Keratinocyte (primary cell): ENCODE data around the gene SERP1.

Source experiments
- CTCF ChIP-seq, 3 experiments: IDR thresholded peaks in 1 of 3; conservative IDR thresholded peaks in 1 of 3; optimal IDR thresholded peaks in 1 of 3; 2 replicates in 2 of 3; 3 replicates in 1 of 3; pipeline versions ENCODE3 to v1.5.1; 2011; ENCODE audit warnings: low read length in 3 of 3, mild to moderate bottlenecking in 3 of 3, moderate library complexity in 2 of 3, control low read depth in 1 of 3, inconsistent platforms in 1 of 3; ENCODE audit not compliant: insufficient read depth in 2 of 3; ENCODE audit errors: extremely low read depth in 1 of 3
- EZH2 ChIP-seq: IDR thresholded peaks from one replicate; pipeline ENCODE4 v1.6.1; 2012; ENCODE audit warnings: inconsistent platforms, mild to moderate bottlenecking, low read length, moderate library complexity

- no peak for TF ChIP-seq CTCF (optimal IDR thresholded peaks at IDR 0.05 in 1 of 3, IDR thresholded peaks at IDR 0.05 in 1 of 3, conservative IDR thresholded peaks at IDR 0.05 in 1 of 3; ENCODE audit: extremely low read depth in 1 of 3, insufficient read depth in 2 of 3, low read length in 3 of 3)
- no peak for TF ChIP-seq EZH2
Measured at GRCh38 chr3:150564243-150564642, 17.9 kb upstream of the SERP1 start.
